Kidney (tissue), 14 donors: ENCODE data around the gene CORO2A. TPM values are rescaled to one million over a fixed set of nuclear protein-coding genes. Genes with fewer than 3 reads are reported as not detected.
A peak's percentile ranks its signal among the peaks of the same experiment; 100 is the strongest.

Source experiments
- DNase-seq, 5 donors: peaks; one replicate each; pipeline ENCODE4 v3.0.0-alpha.2; 2013 to 2020
- FAIRE-seq: peaks from 2 replicates; lab custom pipeline; 2012; peaks lifted over from hg19 to GRCh38; lab: Jason Lieb, UNC
- H3K27ac ChIP-seq, 2 donors: one replicate each; pipeline ENCODE4 v1.7.0; 2013; ENCODE audit warnings: low read depth in 2 of 2, low read length in 2 of 2, inconsistent platforms in 1 of 2
- H3K27me3 ChIP-seq: one replicate; pipeline ENCODE4 v1.7.1; 2013; ENCODE audit warnings: low read length, inconsistent platforms; ENCODE audit not compliant: control insufficient read depth, insufficient read depth
- H3K36me3 ChIP-seq, 3 donors: one replicate each; pipeline versions ENCODE4 v1.7.0 to v1.7.1; 2013; ENCODE audit warnings: low read length in 3 of 3, control low read depth in 1 of 3, inconsistent platforms in 1 of 3; ENCODE audit not compliant: insufficient read depth in 3 of 3, control insufficient read depth in 2 of 3
- H3K4me1 ChIP-seq, 3 donors: one replicate each; pipeline versions ENCODE4 v1.7.0 to v1.7.1; 2013; ENCODE audit warnings: low read length in 3 of 3, inconsistent platforms in 1 of 3, low read depth in 1 of 3; ENCODE audit not compliant: control insufficient read depth in 2 of 3, insufficient read depth in 2 of 3
- H3K4me3 ChIP-seq, 3 donors: one replicate each; pipeline versions ENCODE4 v1.7.0 to v1.8.1; 2013; ENCODE audit warnings: low read length in 3 of 3, control low read depth in 1 of 3, inconsistent platforms in 1 of 3
- H3K9ac ChIP-seq, 3 donors: one replicate each; pipeline versions ENCODE4 v1.7.0 to v1.7.1; 2013; ENCODE audit warnings: low read length in 3 of 3, control low read depth in 1 of 3, inconsistent platforms in 1 of 3
- H3K9me3 ChIP-seq, 3 donors: one replicate each; pipeline versions ENCODE4 v1.7.0 to v1.7.1; 2013; ENCODE audit warnings: low read length in 3 of 3, control low read depth in 1 of 3, inconsistent platforms in 1 of 3; ENCODE audit not compliant: control insufficient read depth in 2 of 3, insufficient read depth in 1 of 3
- CTCF ChIP-seq: IDR thresholded peaks from 3 replicates; pipeline ENCODE4 v1.5.1; 2012; ENCODE audit warnings: mild to moderate bottlenecking, moderate library complexity, borderline replicate concordance; ENCODE audit not compliant: insufficient read depth; ENCODE audit errors: extremely low read depth
- intact Hi-C: fragments of 100-400 bp; cut with DNase I; formaldehyde crosslinking; loops from one replicate; pipeline ENCODE4 v1.11.1; 2022
- polyA plus RNA-seq: library from polyadenylated mRNA; stranded (reverse); fragments of 350-450 nt; fragmentation: Illumina TruSeq; extraction: RNeasy Lipid Tissue Mini Kit (QIAGEN cat#74804); gene quantifications from one replicate; pipeline ENCODE4 v1.2.3, GENCODE V29; 2014; ENCODE audit warnings: low read depth, low replicate concordance; ENCODE audit not compliant: insufficient read depth
- total RNA-seq: library from RNA; stranded (reverse); fragmentation: NEBNext Ultra II Directional; extraction: Animal tissue kit (Norgen Biotek cat#: 25700); gene quantifications from one replicate; pipeline ENCODE4 v1.2.1, GENCODE V29; 2021
- donor health status: control.
- donor health status: control.
- donor health status: control.
- donor health status: control.
- donor health status: control.
- donor health status: DM: yes; HTN: yes; CAD: no.
- donor health status: Normal renal cell carcinoma (clear cell type).

CORO2A gene
- total and polyA plus RNA-seq, 2 donors from 2014 or later, result 0.90 to 5.3 TPM

GRCh38 chr9:98104445-98104881 is 88.0 kb downstream of the CORO2A start:
- H3K36me3 ChIP-seq, result no peaks in the 10 kb centered on the region
- H3K27me3 ChIP-seq, result no peaks in the 10 kb centered on the region
- FAIRE-seq, result no peak
- no peak overlapping the region for H3K4me3 ChIP-seq
- intact Hi-C loops, result no loop called here
- peaks cover 0 to 2% (median 0%) of the 10 kb centered on the region in 3 donors for H3K4me1 ChIP-seq
- no peak overlapping the region for H3K9ac ChIP-seq
- no peak overlapping the region for H3K27ac ChIP-seq
- peak in 1 of 5 donors; percentile 27 for DNase-seq
- H3K9me3 ChIP-seq, result no peaks in the 10 kb centered on the region
- TF ChIP-seq CTCF, result no peak

GRCh38 chr9:98101868-98102273 is 90.6 kb downstream of the CORO2A start:
- FAIRE-seq (no peak), DNase-seq (peak in 3 of 5 donors; percentile 26 to 65 (median 28))
- no peaks in the 10 kb centered on the region for H3K9me3 ChIP-seq
- no peak overlapping the region for H3K27ac ChIP-seq
- H3K4me3 ChIP-seq, result no peak overlapping the region
- H3K27me3 ChIP-seq, result no peaks in the 10 kb centered on the region
- H3K4me1 ChIP-seq, result no peaks in the 10 kb centered on the region
- H3K36me3 ChIP-seq, result no peaks in the 10 kb centered on the region
- no peak for TF ChIP-seq CTCF
- intact Hi-C loops, result no loop called here
- no peak overlapping the region for H3K9ac ChIP-seq

GRCh38 chr9:98101416-98101815 is 91.0 kb downstream of the CORO2A start:
- no peak for FAIRE-seq
- Histone ChIP-seq H3K36me3 (no peaks in the 10 kb centered on the region), H3K4me3 (no peak overlapping the region), H3K27me3 (no peaks in the 10 kb centered on the region), H3K27ac (no peak overlapping the region), H3K4me1 (no peaks in the 10 kb centered on the region), H3K9ac (no peak overlapping the region), H3K9me3 (no peaks in the 10 kb centered on the region)
- DNase-seq, result peak in 1 of 5 donors; percentile 35
- intact Hi-C loops, result no loop called here
- no peak for TF ChIP-seq CTCF

GRCh38 chr9:98100456-98100855 is 92.0 kb downstream of the CORO2A start:
- Histone ChIP-seq H3K9me3 (no peaks in the 10 kb centered on the region), H3K27me3 (no peaks in the 10 kb centered on the region), H3K27ac (no peak overlapping the region), H3K36me3 (no peaks in the 10 kb centered on the region), H3K9ac (no peak overlapping the region), H3K4me3 (no peak overlapping the region), H3K4me1 (no peaks in the 10 kb centered on the region)
- DNase-seq (no peak), FAIRE-seq (peak; percentile 51)
- intact Hi-C loops, result no loop called here
- TF ChIP-seq CTCF, result no peak
